GM12878 (cell line): ENCODE results near the gene REV1. TPM values are rescaled to one million over a fixed set of nuclear protein-coding genes. Genes with fewer than 3 reads are reported as not detected.

Experiments used
- ATAC-seq: fragments of 200-7000 bp; cut with Tn5 transposase; 3 replicates; pipeline ENCODE4 v1.9.1; 2020; ENCODE audit warnings: mild to moderate bottlenecking, moderate library complexity
- BruUV-seq: library from RNA; stranded (reverse); fragments of 400-500 nt; replicated peaks from 2 replicates; lab custom pipeline; 2021; lab: Mats Ljungman, UMichigan
- CTCF ChIA-PET: fragments of 300-600 bp; sonication (Branson Sonifier 250); formaldehyde crosslinking; extraction: SDS; loops from one replicate; lab custom pipeline; 2021; ENCODE audit warnings: inconsistent platforms; lab: Yijun Ruan, JAX
- POLR2A ChIA-PET: fragments of 350-600 bp; formaldehyde crosslinking; extraction: SDS; loops from one replicate; lab custom pipeline; 2021; ENCODE audit warnings: inconsistent platforms; lab: Charles Lee
- RAD21 ChIA-PET: fragments of 300-600 bp; sonication (Branson Sonifier 250); formaldehyde crosslinking; loops from one replicate; lab custom pipeline; 2023; ENCODE audit warnings: antibody characterized with exemption; ENCODE audit not compliant: unreplicated experiment; lab: Charles Lee
- SMC1A ChIA-PET: fragments of 300-600 bp; sonication (Branson Sonifier 250); formaldehyde crosslinking; loops from one replicate; lab custom pipeline; 2023; ENCODE audit not compliant: unreplicated experiment, uncharacterized antibody; lab: Charles Lee
- DNase-seq: peaks from one replicate; pipeline ENCODE4 v3.0.0-alpha.2; 2011; ENCODE audit warnings: low read depth, low spot score
- FAIRE-seq: peaks from 3 replicates; lab custom pipeline; 2011; peaks lifted over from hg19 to GRCh38; lab: Jason Lieb, UNC
- H2AFZ ChIP-seq: 2 replicates; pipeline ENCODE4 v1.6.0; 2011; ENCODE audit warnings: low read depth, low read length, control low read depth; ENCODE audit not compliant: control insufficient read depth
- H3K27ac ChIP-seq: 2 replicates; pipeline ENCODE4 v1.5.1; 2011; ENCODE audit warnings: control low read depth; ENCODE audit not compliant: control insufficient read depth, insufficient read depth
- H3K27me3 ChIP-seq, 2 experiments: replicated peaks in 1 of 2; 2 replicates each; pipeline versions ENCODE4 v1.6.0 to v1.6.1; 2011; ENCODE audit warnings: low read length in 1 of 2; ENCODE audit not compliant: control insufficient read depth in 2 of 2, insufficient read depth in 2 of 2
- H3K36me3 ChIP-seq, 2 experiments: 2 replicates each; pipeline ENCODE4 v1.5.1; 2011; ENCODE audit warnings: low read length in 1 of 2; ENCODE audit not compliant: control insufficient read depth in 2 of 2, insufficient read depth in 2 of 2
- H3K4me1 ChIP-seq: 2 replicates; pipeline ENCODE4 v1.6.1; 2011; ENCODE audit warnings: mild to moderate bottlenecking, low read length, moderate library complexity, mixed read lengths; ENCODE audit not compliant: control insufficient read depth, insufficient read depth
- H3K4me2 ChIP-seq: 2 replicates; pipeline ENCODE4 v1.6.0; 2011; ENCODE audit warnings: control low read depth; ENCODE audit not compliant: control insufficient read depth, insufficient read depth
- H3K4me3 ChIP-seq: fragments of 200-600 bp; sonication (generic); 2 replicates; pipeline ENCODE4 v1.5.1; 2016
- H3K79me2 ChIP-seq: 2 replicates; pipeline ENCODE4 v1.6.0; 2011; ENCODE audit warnings: low read length; ENCODE audit not compliant: control insufficient read depth, insufficient read depth
- H3K9ac ChIP-seq: 2 replicates; pipeline ENCODE4 v1.8.0; 2011; ENCODE audit warnings: low read length, control low read depth, mixed read lengths; ENCODE audit not compliant: control insufficient read depth, insufficient read depth
- H3K9me3 ChIP-seq: replicated peaks from 3 replicates; pipeline ENCODE4 v1.5.1; 2011; ENCODE audit warnings: mild to moderate bottlenecking, low read length; ENCODE audit not compliant: control insufficient read depth, insufficient read depth
- H4K20me1 ChIP-seq: 2 replicates; pipeline ENCODE4 v1.6.0; 2011; ENCODE audit not compliant: control insufficient read depth, insufficient read depth
- BCLAF1 ChIP-seq: fragments of 450-650 bp; IDR thresholded peaks from 2 replicates; pipeline ENCODE4 v1.6.1; 2017; ENCODE audit warnings: antibody characterized with exemption, mild to moderate bottlenecking, moderate library complexity
- HDGF ChIP-seq: fragments of 450-650 bp; IDR thresholded peaks from 2 replicates; pipeline ENCODE4 v1.6.1; 2016; ENCODE audit warnings: antibody characterized with exemption
- MEF2A ChIP-seq: IDR thresholded peaks from 2 replicates; pipeline ENCODE4 v1.6.1; 2011; ENCODE audit warnings: low read depth, mild to moderate bottlenecking, low read length, moderate library complexity; ENCODE audit not compliant: insufficient read depth
- MTA2 ChIP-seq: fragments of 450-650 bp; IDR thresholded peaks from 2 replicates; pipeline ENCODE4 v1.6.1; 2016; ENCODE audit warnings: low read depth, mild to moderate bottlenecking, moderate library complexity
- MYC ChIP-seq: IDR thresholded peaks from 2 replicates; pipeline ENCODE4 v1.6.1; 2011; ENCODE audit warnings: mild to moderate bottlenecking, low read length, moderate library complexity, inconsistent platforms; ENCODE audit not compliant: insufficient read depth, insufficient replicate concordance, insufficient read length, severe bottlenecking
- RELB ChIP-seq: fragments of 450-650 bp; IDR thresholded peaks from 2 replicates; pipeline ENCODE4 v1.6.1; 2017; ENCODE audit warnings: low read depth, mild to moderate bottlenecking, moderate library complexity
- REST ChIP-seq: IDR thresholded peaks from 2 replicates; pipeline ENCODE4 v1.6.1; 2012; ENCODE audit warnings: mild to moderate bottlenecking, low read depth, low read length
- STAT3 ChIP-seq: IDR thresholded peaks from 2 replicates; pipeline ENCODE4 v1.6.1; 2011; ENCODE audit warnings: low read depth, low read length, improper control_type of control experiment
- TAF1 ChIP-seq: IDR thresholded peaks from 2 replicates; pipeline ENCODE4 v1.6.1; 2011; ENCODE audit warnings: mild to moderate bottlenecking, low read depth, low read length, borderline replicate concordance
- YBX1 ChIP-seq: fragments of 450-650 bp; IDR thresholded peaks from 2 replicates; pipeline ENCODE4 v1.6.1; 2016; ENCODE audit warnings: antibody characterized with exemption
- ZZZ3 ChIP-seq: IDR thresholded peaks from 2 replicates; pipeline ENCODE4 v1.6.1; 2011; ENCODE audit warnings: low read depth; ENCODE audit not compliant: control insufficient read depth, insufficient read length
- WGBS: methylation state at CpG from one replicate; pipeline ENCODE4 v1.1.6; 2016; ENCODE audit warnings: low lambda C conversion rate; ENCODE audit not compliant: insufficient replicate concordance, insufficient coverage; ENCODE audit errors: missing lambda C conversion rate; 5-methylcytosine and 5-hydroxymethylcytosine counted together
- in situ Hi-C: fragments of 300-500 bp; cut with MboI; formaldehyde crosslinking; loops from 9 replicates; pipeline ENCODE4 v1.14.3; 2018; ENCODE audit warnings: mixed read lengths
- intact Hi-C: fragments of 100-400 bp; cut with micrococcal nuclease; formaldehyde crosslinking; loops from one replicate; pipeline ENCODE4 v1.14.2; 2022; ENCODE audit not compliant: unreplicated experiment
- polyA plus RNA-seq, 11 experiments: library from polyadenylated mRNA; depleted of rRNA in 4 of 11; unstranded in 6 of 11; stranded (reverse) in 5 of 11; fragments of >200 nt; fragmentation: Nextera tagmentation in 4 of 11; fragmentation: Illumina TruSeq in 1 of 11; extraction: Ambion mirVana in 4 of 11; extraction: Trizol in 1 of 11; gene quantifications; 1 replicate in 1 of 11; 2 replicates in 10 of 11; pipeline versions ENCODE4 v1.2.1 to v1.2.3, GENCODE V29; 2011 to 2016; ENCODE audit warnings: inconsistent platforms in 2 of 11, missing spikeins in 2 of 11, low read depth in 1 of 11
- total RNA-seq, 4 experiments: library from RNA; depleted of rRNA in 3 of 4; stranded (reverse); fragments of >200 nt in 3 of 4; fragmentation: Illumina TruSeq in 1 of 4; extraction: Trizol in 1 of 4; gene quantifications; 2 replicates each; pipeline versions ENCODE4 v1.2.1 to v1.2.3, GENCODE V29; 2013 to 2021

REV1 gene
- total and polyA plus RNA-seq, 10 of the 15 experiments (the other 5 are each of a cell fraction or from before 2014, with no cell fraction given) = 11.3 to 46.8 (median 29.0) TPM

GRCh38 chr2:99410276-99410675 is 79.5 kb downstream of the REV1 start (continued):
- TF ChIP-seq BCLAF1 (no peak), HDGF (no peak)

- no peaks in the 10 kb centered on the region for H3K9me3 ChIP-seq
- ATAC-seq (no peak), DNase-seq (no peak), FAIRE-seq (no peak)
- no peak overlapping the region for H3K9ac ChIP-seq
- no peak overlapping the region for H3K4me2 ChIP-seq
- intact Hi-C loops = no loop called here
- H3K79me2 ChIP-seq = no peaks in the 10 kb centered on the region
- ChIA-PET CTCF (no interaction called here), SMC1A (interaction anchor here (1.4 kb wide), 1 partner anchor 10 kb away, joined by 3 read pairs; no protein-coding TSS in a partner anchor), RAD21 (no interaction called here), POLR2A (interaction anchor here (1.2 kb wide), 1 partner anchor 15 kb away, joined by 3 read pairs; no protein-coding TSS in a partner anchor)
- H3K27me3 ChIP-seq = no peaks in the 10 kb centered on the region
- H4K20me1 ChIP-seq = no peaks in the 10 kb centered on the region
- peaks cover 6 to 37% of the 10 kb centered on the region in 2 experiments for H3K36me3 ChIP-seq
- H3K4me1 ChIP-seq = no peaks in the 10 kb centered on the region
- in situ Hi-C loops = no loop called here
- no TSS peak for BruUV-seq
- no peak overlapping the region for H2AFZ ChIP-seq
- H3K4me3 ChIP-seq = no peak overlapping the region
- WGBS = 92% methylated on average over 6 of the region's 6 CpGs
- no peak overlapping the region for H3K27ac ChIP-seq
- TF ChIP-seq STAT3 = no peak
- no peak for TF ChIP-seq MYC
- no peak for TF ChIP-seq MEF2A
- TF ChIP-seq YBX1 = no peak
- no peak for TF ChIP-seq TAF1
- TF ChIP-seq MTA2 = no peak
- TF ChIP-seq ZZZ3 = no peak
- TF ChIP-seq REST = no peak
- no peak for TF ChIP-seq RELB
These were observed 83.7 kb downstream of the REV1 start for GRCh38 chr2:99406137-99406536.
